ENCODE data around the gene COG2.
"Not testable (repeated sequence)": the region's sequence is repeated elsewhere in the genome, so short reads cannot be mapped to it uniquely, and the experiment has no call there.

COG2 gene

GRCh38 chr1:230624097-230624713 lies 18.1 kb upstream of the COG2 start:
- DNase-seq (ENCODE audit: low read depth in 2 of 2): no peak

- no peak for DNase-seq (ENCODE audit: low read depth in 2 of 2)
Measured at GRCh38 chr1:230626232-230626631, 16.0 kb upstream of the COG2 start.

- no peak for DNase-seq (ENCODE audit: low read depth in 2 of 2)
Measured at GRCh38 chr1:230627767-230628166, 14.5 kb upstream of the COG2 start.

GRCh38 chr1:230629511-230629910 lies 12.8 kb upstream of the COG2 start:
- no peak for DNase-seq (ENCODE audit: low read depth in 2 of 2)

- no peak for DNase-seq (ENCODE audit: low read depth in 2 of 2)
Measured at GRCh38 chr1:230631477-230631876, 10.8 kb upstream of the COG2 start.

- DNase-seq (ENCODE audit: low read depth in 2 of 2): no peak
Measured at GRCh38 chr1:230632273-230632873, 9.9 kb upstream of the COG2 start.

- DNase-seq (ENCODE audit: low read depth in 2 of 2): no peak
Measured at GRCh38 chr1:230633469-230633868, 8.8 kb upstream of the COG2 start.

GRCh38 chr1:230634384-230634783 lies 7.9 kb upstream of the COG2 start:
- no peak for DNase-seq (ENCODE audit: low read depth in 2 of 2)

GRCh38 chr1:230636575-230637148 lies 5.6 kb upstream of the COG2 start:
- no peak for DNase-seq (ENCODE audit: low read depth in 2 of 2)

- no peak for DNase-seq (ENCODE audit: low read depth in 2 of 2)
Measured at GRCh38 chr1:230639714-230640209, 2.5 kb upstream of the COG2 start.

GRCh38 chr1:230641346-230641745 lies 935 bp upstream of the COG2 start:
- DNase-seq (ENCODE audit: low read depth in 2 of 2): no peak

- no peak for DNase-seq (ENCODE audit: low read depth in 2 of 2)
Measured at GRCh38 chr1:230641900-230642262, 400 bp upstream of the COG2 start.

GRCh38 chr1:230643908-230644307 lies 1.6 kb downstream of the COG2 start:
- DNase-seq (ENCODE audit: low read depth in 2 of 2): no peak

- no peak for DNase-seq (ENCODE audit: low read depth in 2 of 2)
Measured at GRCh38 chr1:230646710-230647302, 4.5 kb downstream of the COG2 start.

- no peak for DNase-seq (ENCODE audit: low read depth in 2 of 2)
Measured at GRCh38 chr1:230647321-230647720, 5.0 kb downstream of the COG2 start.

GRCh38 chr1:230648114-230648513 lies 5.8 kb downstream of the COG2 start:
- no peak for DNase-seq (ENCODE audit: low read depth in 2 of 2)

GRCh38 chr1:230650300-230650699 lies 8.0 kb downstream of the COG2 start:
- DNase-seq (ENCODE audit: low read depth in 2 of 2): no peak

GRCh38 chr1:230651235-230651634 lies 9.0 kb downstream of the COG2 start:
- no peak for DNase-seq (ENCODE audit: low read depth in 2 of 2)

- DNase-seq (ENCODE audit: low read depth in 2 of 2): not testable (repeated sequence)
Measured at GRCh38 chr1:230656719-230657118, 14.4 kb downstream of the COG2 start.

GRCh38 chr1:230658103-230658502 lies 15.8 kb downstream of the COG2 start:
- DNase-seq (ENCODE audit: low read depth in 2 of 2): not testable (repeated sequence)

GRCh38 chr1:230658691-230659090 lies 16.4 kb downstream of the COG2 start:
- DNase-seq (ENCODE audit: low read depth in 2 of 2): no peak

GRCh38 chr1:230661976-230662375 lies 19.7 kb downstream of the COG2 start:
- DNase-seq (ENCODE audit: low read depth in 2 of 2): no peak

GRCh38 chr1:230668227-230668626 lies 25.9 kb downstream of the COG2 start:
- DNase-seq (ENCODE audit: low read depth in 2 of 2): no peak

Data from stimulated activated CD8-positive, alpha-beta memory T cell treated with anti-CD3 and anti-CD28 coated beads, Interleukin-2, amount 100 ng/mL, for 48 hours (primary cell).